Aorta (tissue), 5 donors: ENCODE results near the gene WAPL. TPM values are rescaled to one million over a fixed set of nuclear protein-coding genes. Genes with fewer than 3 reads are reported as not detected.
"Not testable (repeated sequence)": the region's sequence is repeated elsewhere in the genome, so short reads cannot be mapped to it uniquely, and the experiment has no call there.

Source experiments
- ATAC-seq: fragments of 200-7000 bp; cut with Tn5 transposase; one replicate; pipeline ENCODE4 v1.9.1; 2022; ENCODE audit warnings: moderate library complexity; ENCODE audit not compliant: low FRiP score
- DNase-seq, 2 donors: peaks; one replicate each; pipeline ENCODE4 v3.0.0-alpha.2; 2020
- H3K27ac ChIP-seq, 2 donors: one replicate each; pipeline ENCODE4 v1.5.1; 2013; ENCODE audit warnings: low read length in 2 of 2, mild to moderate bottlenecking in 2 of 2, moderate library complexity in 2 of 2, control low read depth in 1 of 2, inconsistent platforms in 1 of 2, low read depth in 1 of 2
- H3K27me3 ChIP-seq, 2 donors: one replicate each; pipeline ENCODE4 v1.6.1; 2013; ENCODE audit warnings: control low read depth in 1 of 2, low read length in 1 of 2, mild to moderate bottlenecking in 1 of 2, moderate library complexity in 1 of 2; ENCODE audit not compliant: insufficient read depth in 2 of 2, control insufficient read depth in 1 of 2
- H3K36me3 ChIP-seq, 2 donors: one replicate each; pipeline ENCODE4 v1.6.1; 2013; ENCODE audit warnings: control low read depth in 1 of 2, low read length in 1 of 2, mild to moderate bottlenecking in 1 of 2; ENCODE audit not compliant: insufficient read depth in 2 of 2, control insufficient read depth in 1 of 2
- H3K4me1 ChIP-seq, 2 donors: one replicate each; pipeline ENCODE4 v1.6.1; 2013; ENCODE audit warnings: low read length in 2 of 2, control low read depth in 1 of 2, mild to moderate bottlenecking in 1 of 2, moderate library complexity in 1 of 2; ENCODE audit not compliant: insufficient read depth in 2 of 2, control insufficient read depth in 1 of 2
- H3K4me3 ChIP-seq, 2 donors: one replicate each; pipeline ENCODE4 v1.5.1; 2013; ENCODE audit warnings: low read length in 2 of 2, control low read depth in 1 of 2, mild to moderate bottlenecking in 1 of 2
- H3K9me3 ChIP-seq: one replicate; pipeline ENCODE4 v1.6.1; 2013; ENCODE audit warnings: mild to moderate bottlenecking, low read length; ENCODE audit not compliant: control insufficient read depth
- WGBS, 2 donors: extraction: QIAGEN DNeasy Blood & Tissue Kit; methylation state at CpG; one replicate each; pipeline ENCODE4 v1.1.7; 2013; 5-methylcytosine and 5-hydroxymethylcytosine counted together
- intact Hi-C, 2 donors: fragments of 100-400 bp; cut with DNase I; formaldehyde crosslinking; loops; one replicate each; pipeline versions ENCODE4 v1.14.2 to v1.15.0; 2022
- polyA plus RNA-seq, 2 donors: library from polyadenylated mRNA; stranded (reverse); fragments of 200-250 nt; gene quantifications; one replicate each; pipeline ENCODE4 v1.2.3, GENCODE V29; 2013
- total RNA-seq, 2 donors: library from RNA; stranded (reverse); fragmentation: NEBNext Ultra II Directional; extraction: Animal tissue kit (Norgen Biotek cat#: 25700); gene quantifications; one replicate each; pipeline ENCODE4 v1.2.1, GENCODE V29; 2021
- donor health status: healthy with polysubstance abuse.
- donor health status: Bipolar disorder and iron deficiency.
- donor health status: DM: no; HTN: no; CAD: no.
- donor health status: DM: no; HTN: no; CAD: no.
- donor health status: DM: yes; HTN: yes; CAD: no.

Gene WAPL
- total and polyA plus RNA-seq, 4 donors = 13.2 to 37.3 (median 24.1) TPM

DNA sequence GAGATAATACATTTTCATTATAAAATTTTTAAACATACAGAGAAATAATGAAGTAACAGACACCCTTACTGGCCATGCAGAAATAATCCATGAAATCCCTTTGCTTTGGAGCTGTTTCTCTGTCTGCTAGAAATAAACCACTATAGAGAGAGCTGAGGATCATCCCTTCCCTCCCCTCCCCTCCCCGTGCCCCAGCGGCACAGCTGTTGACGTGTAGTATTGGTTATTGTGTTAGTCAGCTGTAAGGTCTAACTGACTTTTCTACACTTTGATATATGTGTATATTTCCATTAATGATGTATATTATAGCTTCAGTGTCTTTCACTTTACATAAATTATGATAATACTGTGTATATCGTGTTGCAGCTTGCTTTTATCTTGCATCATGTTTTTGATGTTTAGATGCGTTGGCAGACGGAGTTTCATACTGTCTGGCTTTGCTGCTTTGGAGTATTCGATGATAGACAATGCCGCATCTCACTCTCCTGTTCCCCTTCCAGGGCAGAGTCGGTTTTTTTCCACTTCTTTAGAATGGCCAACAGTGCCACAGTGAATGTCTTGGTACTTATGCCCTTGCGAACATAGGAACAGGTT, 127.6 kb downstream of the WAPL start:
- no peaks in the 10 kb centered on the region for H3K4me1 ChIP-seq
- no peaks in the 10 kb centered on the region for H3K27me3 ChIP-seq
- intact Hi-C loops = no loop called here
- ATAC-seq (no peak), DNase-seq (no peak)
- 83 to 86% methylated on average over 10 of the region's 10 CpGs for WGBS, 2 donors
- H3K4me3 ChIP-seq = no peak overlapping the region
- no peaks in the 10 kb centered on the region for H3K9me3 ChIP-seq
- no peaks in the 10 kb centered on the region for H3K36me3 ChIP-seq
- no peak overlapping the region for H3K27ac ChIP-seq

DNA sequence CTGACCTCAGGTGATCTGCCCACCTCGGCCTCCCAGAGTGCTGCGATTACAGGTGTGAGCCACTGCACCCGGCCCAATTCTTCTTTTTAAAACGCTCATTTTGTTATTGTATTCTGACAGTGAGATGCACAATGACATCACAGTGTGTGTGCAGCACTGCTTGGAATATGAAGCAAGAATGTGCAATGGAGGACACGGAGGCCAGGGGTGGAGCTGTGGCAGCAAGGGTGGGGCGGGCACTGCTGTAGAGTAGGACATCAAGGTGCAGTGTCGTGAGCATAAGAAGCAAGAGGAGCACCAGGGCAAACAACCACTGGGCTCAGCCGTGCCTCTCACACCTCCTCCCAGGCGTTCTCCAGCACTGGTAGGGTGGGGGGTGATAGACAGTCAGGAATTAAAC, 128.2 kb downstream of the WAPL start:
- WGBS, 2 donors = 81 to 85% methylated on average over 9 of the region's 9 CpGs
- Histone ChIP-seq H3K4me1 (no peaks in the 10 kb centered on the region), H3K9me3 (no peaks in the 10 kb centered on the region), H3K4me3 (no peak overlapping the region), H3K27ac (no peak overlapping the region), H3K36me3 (no peaks in the 10 kb centered on the region), H3K27me3 (no peaks in the 10 kb centered on the region)
- ATAC-seq (no peak), DNase-seq (no peak)
- intact Hi-C loops = no loop called here

DNA sequence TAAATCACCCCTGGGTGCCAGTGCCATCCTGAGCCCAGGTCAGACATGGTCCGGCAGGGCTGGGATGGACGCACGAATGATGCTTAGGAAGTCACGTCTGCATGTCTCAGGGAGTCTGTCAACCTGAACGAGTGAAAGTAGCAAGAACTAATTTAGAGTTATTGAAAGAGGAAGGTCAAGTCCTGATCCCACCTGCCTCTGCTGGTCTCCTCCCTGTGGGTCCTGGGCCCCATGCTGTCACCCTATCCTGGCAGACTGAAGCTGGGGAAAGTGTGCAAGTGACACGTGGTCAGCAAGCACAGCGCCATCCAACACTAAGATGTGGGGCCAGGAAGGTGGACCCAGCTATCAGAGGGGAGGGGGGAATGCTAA, 128.9 kb downstream of the WAPL start:
- no peaks in the 10 kb centered on the region for H3K9me3 ChIP-seq
- no peak overlapping the region for H3K27ac ChIP-seq
- H3K4me1 ChIP-seq = no peaks in the 10 kb centered on the region
- H3K36me3 ChIP-seq = no peaks in the 10 kb centered on the region
- H3K4me3 ChIP-seq = no peak overlapping the region
- intact Hi-C loops = no loop called here
- H3K27me3 ChIP-seq = no peaks in the 10 kb centered on the region
- ATAC-seq = no peak
- 83 to 84% methylated on average over 7 of the region's 7 CpGs for WGBS, 2 donors
- no peak for DNase-seq

DNA sequence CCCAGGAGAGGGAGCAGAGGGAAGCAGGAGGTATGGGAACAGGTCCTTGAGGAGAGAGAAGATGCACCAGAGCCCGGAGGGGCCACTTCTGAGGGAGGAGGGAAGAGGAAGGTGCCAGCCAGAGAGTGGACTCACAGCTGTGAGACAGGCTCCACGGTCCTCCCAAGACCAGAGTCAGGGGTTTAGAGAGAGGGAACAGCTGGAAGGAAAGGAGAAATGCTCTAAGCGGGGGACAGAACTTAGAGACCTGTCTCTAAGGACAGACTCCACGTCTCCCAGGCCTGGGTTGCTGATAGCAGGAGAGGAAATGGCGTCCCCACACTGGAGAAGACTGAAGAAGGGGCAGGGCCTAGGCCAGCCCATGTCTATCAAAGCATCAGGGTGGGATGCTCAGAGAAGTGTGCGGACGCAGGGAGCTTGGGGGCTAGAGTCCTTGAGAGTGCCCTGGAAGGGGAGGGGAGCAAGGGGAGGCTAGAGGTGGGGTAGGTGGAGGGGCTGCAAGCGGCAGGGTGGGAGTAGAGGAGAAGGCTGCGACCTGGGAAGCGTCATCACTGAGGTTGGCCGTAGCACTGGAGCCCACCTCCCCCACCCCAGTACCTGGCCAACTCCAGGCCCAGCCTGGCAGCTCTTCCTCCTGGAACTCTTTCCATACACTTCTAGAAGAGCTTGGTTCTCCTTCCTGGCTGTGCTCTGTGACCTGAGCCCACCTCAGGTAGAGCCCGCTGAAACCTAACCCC, 129.4 kb downstream of the WAPL start:
- H3K27ac ChIP-seq = no peak overlapping the region
- intact Hi-C loops = no loop called here
- H3K36me3 ChIP-seq = no peaks in the 10 kb centered on the region
- WGBS, 2 donors = 84 to 85% methylated on average over 12 of the region's 12 CpGs
- H3K4me3 ChIP-seq = no peak overlapping the region
- H3K4me1 ChIP-seq = no peaks in the 10 kb centered on the region
- no peaks in the 10 kb centered on the region for H3K27me3 ChIP-seq
- DNase-seq (no peak), ATAC-seq (no peak)
- H3K9me3 ChIP-seq = no peaks in the 10 kb centered on the region

DNA sequence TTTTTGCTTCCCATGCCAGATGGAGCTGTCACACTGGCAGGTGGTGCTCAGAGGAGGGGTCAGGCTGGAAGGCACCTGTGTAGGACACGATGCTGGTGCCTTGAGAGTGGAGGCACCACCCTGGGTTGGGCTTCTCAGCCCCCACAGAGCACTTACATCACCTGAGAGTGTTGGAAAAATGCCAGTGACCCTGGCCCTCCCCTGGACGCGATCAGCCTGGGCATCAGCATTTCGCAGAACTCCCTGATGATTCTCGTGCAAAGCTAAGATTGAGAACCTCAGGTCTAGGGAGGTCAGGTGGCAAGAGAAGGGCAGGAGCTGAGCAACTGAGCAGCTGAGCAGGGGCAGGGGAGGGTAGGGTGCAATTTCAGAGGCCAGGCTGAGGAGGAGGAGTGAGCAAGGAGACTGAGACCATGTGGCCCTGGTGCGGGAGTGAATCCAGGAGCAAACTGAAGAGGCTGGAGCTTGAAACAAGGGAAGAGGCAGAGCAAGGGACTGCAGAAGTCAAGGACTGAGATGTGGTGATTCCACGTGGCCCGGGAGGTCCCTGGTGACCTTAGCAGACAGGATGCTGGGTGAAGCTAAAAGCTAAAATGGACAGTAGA, 130.3 kb downstream of the WAPL start:
- no peaks in the 10 kb centered on the region for H3K36me3 ChIP-seq
- intact Hi-C loops = no loop called here
- H3K9me3 ChIP-seq = no peaks in the 10 kb centered on the region
- 90% methylated on average over 8 of the region's 8 CpGs for WGBS, 2 donors
- no peak overlapping the region for H3K4me3 ChIP-seq
- H3K27me3 ChIP-seq = no peaks in the 10 kb centered on the region
- ATAC-seq (no peak), DNase-seq (no peak)
- H3K4me1 ChIP-seq = no peaks in the 10 kb centered on the region
- no peak overlapping the region for H3K27ac ChIP-seq

DNA sequence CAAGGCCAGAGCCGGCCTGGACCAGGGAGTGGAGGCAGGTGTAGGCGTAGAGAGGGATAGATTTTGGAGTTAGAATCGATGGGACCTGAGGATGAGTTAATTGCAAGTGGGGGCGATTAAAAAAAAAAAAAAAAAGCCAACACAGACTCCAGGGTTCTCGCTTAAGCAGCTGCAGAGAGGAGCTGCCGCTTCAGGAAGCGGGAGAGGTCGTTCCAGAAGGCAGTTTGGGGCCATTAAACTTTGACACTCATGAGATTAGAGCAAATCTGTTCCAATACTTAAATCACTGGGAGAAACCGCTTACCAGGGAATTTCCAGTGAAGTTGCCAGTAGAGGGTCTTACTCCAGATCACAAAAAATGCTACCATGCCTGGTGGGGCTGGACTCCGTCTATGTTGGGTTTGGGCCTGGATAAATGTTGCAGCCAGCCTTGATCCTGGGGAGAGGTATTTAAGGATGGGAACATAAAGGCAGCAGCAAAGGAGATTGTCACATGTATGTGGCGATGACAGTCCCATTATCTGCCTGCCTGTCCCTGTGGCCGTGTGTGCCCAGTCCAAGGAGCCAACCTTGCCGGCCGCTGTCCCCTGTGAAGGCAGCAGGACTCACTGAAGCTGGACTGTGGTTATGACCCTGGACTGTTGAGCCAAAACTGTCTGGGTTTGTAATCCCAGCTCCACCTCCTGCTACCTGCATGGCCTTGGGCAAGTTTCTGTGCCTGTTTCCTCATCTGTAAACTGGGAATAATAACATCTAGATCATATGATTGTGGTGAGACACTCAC, 131.1 kb downstream of the WAPL start:
- ATAC-seq = no peak
- intact Hi-C loops = no loop called here
- Histone ChIP-seq H3K27ac (no peak overlapping the region), H3K9me3 (no peaks in the 10 kb centered on the region), H3K27me3 (no peaks in the 10 kb centered on the region), H3K36me3 (no peaks in the 10 kb centered on the region), H3K4me1 (no peaks in the 10 kb centered on the region), H3K4me3 (no peak overlapping the region)
- 91 to 94% methylated on average over 14 of the region's 14 CpGs for WGBS, 2 donors
- DNase-seq = no peak

DNA sequence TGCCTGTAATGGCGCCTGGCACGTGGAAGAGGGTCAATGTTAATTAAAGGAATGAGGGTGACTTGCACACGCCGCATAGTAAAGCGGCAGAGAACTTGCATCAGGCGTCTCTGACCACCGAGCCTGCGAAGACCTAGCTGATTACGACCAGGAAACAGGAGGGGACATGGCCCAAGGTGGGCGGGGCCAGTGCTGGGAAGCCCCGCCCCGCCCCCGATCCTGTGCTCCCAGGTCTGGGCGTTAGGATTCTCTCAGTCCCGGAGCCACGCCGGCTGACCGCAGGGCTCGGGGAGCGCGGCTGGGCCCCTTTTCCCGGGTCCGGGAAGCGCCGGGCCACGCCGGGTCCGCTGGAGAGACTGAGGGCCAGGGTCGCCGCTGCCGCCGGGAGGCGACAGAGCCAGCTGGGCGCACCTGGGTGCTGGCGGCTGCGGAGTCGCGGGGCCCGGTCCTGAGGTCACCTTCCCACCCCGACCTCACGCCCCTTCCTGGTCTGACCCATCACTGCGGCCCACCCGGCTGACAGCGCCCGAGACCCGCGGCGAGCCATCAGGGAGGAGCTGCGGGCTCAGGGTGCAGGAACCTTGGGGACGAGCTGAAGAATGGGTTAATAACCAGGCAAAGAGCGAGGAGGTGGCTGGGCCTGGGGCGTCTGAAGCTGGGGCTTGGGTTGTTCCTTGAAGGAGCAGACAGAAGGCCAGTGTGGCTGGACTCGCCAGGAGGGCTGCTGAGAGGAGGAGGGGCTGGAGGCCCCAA, 132.0 kb downstream of the WAPL start:
- no peaks in the 10 kb centered on the region for H3K9me3 ChIP-seq
- no peaks in the 10 kb centered on the region for H3K36me3 ChIP-seq
- DNase-seq = peak in 1 of 2 donors; percentile 76
- 21 to 24% methylated on average over 51 to 53 of the region's 53 CpGs for WGBS, 2 donors
- H3K4me3 ChIP-seq = no peak overlapping the region
- no peaks in the 10 kb centered on the region for H3K27me3 ChIP-seq
- intact Hi-C loops = no loop called here
- ATAC-seq = no peak
- H3K4me1 ChIP-seq = no peaks in the 10 kb centered on the region
- H3K27ac ChIP-seq = no peak overlapping the region

DNA sequence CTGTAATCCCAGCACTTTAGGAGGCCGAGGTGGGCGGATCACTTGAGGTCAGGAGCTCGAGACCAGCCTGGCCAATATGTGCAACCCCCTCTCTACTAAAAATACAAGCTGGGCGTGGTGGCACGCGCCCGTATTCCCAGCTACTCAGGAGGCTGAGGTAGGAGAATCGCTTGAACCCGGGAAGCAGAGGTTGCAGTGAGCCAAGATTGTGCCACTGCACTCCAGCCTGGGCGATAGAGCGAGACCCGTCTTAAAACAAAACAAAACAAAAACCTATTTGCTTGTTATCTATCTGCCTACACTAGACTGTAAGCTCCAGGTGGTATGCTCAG, 132.5 kb downstream of the WAPL start:
- ATAC-seq, H3K9me3 ChIP-seq, DNase-seq, intact Hi-C loops, H3K27ac ChIP-seq, H3K36me3 ChIP-seq, H3K4me3 ChIP-seq, H3K27me3 ChIP-seq, H3K4me1 ChIP-seq: not testable (repeated sequence)
- 32% methylated on average over 12 of the region's 12 CpGs for WGBS, 2 donors
